Esophagus muscularis mucosa (tissue), 4 donors: ENCODE results near the gene TM6SF1. TPM values are rescaled to one million over a fixed set of nuclear protein-coding genes. Genes with fewer than 3 reads are reported as not detected.
"Not testable (repeated sequence)": the region's sequence is repeated elsewhere in the genome, so short reads cannot be mapped to it uniquely, and the experiment has no call there.

Experiments used
- DNase-seq: peaks from one replicate; pipeline ENCODE4 v3.0.0-alpha.2; 2017; ENCODE audit errors: extremely low spot score
- H3K27ac ChIP-seq, 4 donors: fragments of 200-600 bp; sonication (generic); replicated peaks in 1 of 4; 1 replicate in 3 of 4; 2 replicates in 1 of 4; pipeline ENCODE4 v1.5.1; 2016 to 2019; ENCODE audit warnings: mild to moderate bottlenecking in 1 of 4
- H3K27me3 ChIP-seq, 4 donors: fragments of 200-600 bp; sonication (generic); one replicate each; pipeline versions ENCODE4 v1.5.1 to v1.6.0; 2016 to 2019
- H3K36me3 ChIP-seq, 4 donors: fragments of 200-600 bp; sonication (generic); one replicate each; pipeline ENCODE4 v1.5.1; 2016 to 2019
- H3K4me1 ChIP-seq, 4 donors: fragments of 200-600 bp; sonication (generic); one replicate each; pipeline ENCODE4 v1.5.1; 2016 to 2019
- H3K4me3 ChIP-seq, 4 donors: fragments of 200-600 bp; sonication (generic); 1 replicate in 2 of 4; 2 replicates in 2 of 4; pipeline ENCODE4 v1.5.1; 2016 to 2019; ENCODE audit warnings: mild to moderate bottlenecking in 4 of 4, moderate library complexity in 1 of 4
- H3K9me3 ChIP-seq, 4 donors: fragments of 200-600 bp; sonication (generic); 1 replicate in 3 of 4; 2 replicates in 1 of 4; pipeline ENCODE4 v1.5.1; 2016 to 2019
- CTCF ChIP-seq, 3 experiments: fragments of 200-600 bp in 2 of 3; fragments of 450-650 bp in 1 of 3; sonication (generic) in 2 of 3; IDR thresholded peaks; one replicate each; pipeline ENCODE4 v1.5.1; 2017 to 2019; ENCODE audit warnings: antibody characterized with exemption in 3 of 3, mild to moderate bottlenecking in 2 of 3, moderate library complexity in 1 of 3
- EP300 ChIP-seq: sonication (generic); formaldehyde crosslinking; IDR thresholded peaks from one replicate; pipeline ENCODE4 v1.6.1; 2017; ENCODE audit warnings: antibody characterized with exemption
- POLR2A ChIP-seq: fragments of 450-650 bp; IDR thresholded peaks from one replicate; pipeline ENCODE4 v1.6.1; 2017; ENCODE audit warnings: antibody characterized with exemption, moderate library complexity, mild to moderate bottlenecking, low read depth
- POLR2AphosphoS5 ChIP-seq, 2 donors: sonication (generic); formaldehyde crosslinking; IDR thresholded peaks; one replicate each; pipeline ENCODE4 v1.6.1; 2017; ENCODE audit warnings: antibody characterized with exemption in 2 of 2
- WGBS: methylation state at CpG from one replicate; pipeline ENCODE4 v1.1.5; 2018; 5-methylcytosine and 5-hydroxymethylcytosine counted together
- intact Hi-C: fragments of 100-400 bp; cut with DNase I; formaldehyde crosslinking; loops from one replicate; pipeline ENCODE4 v1.15.1; 2023
- total RNA-seq, 4 donors: library from RNA; depleted of rRNA; stranded (reverse); fragments of >200 nt; gene quantifications; one replicate each; pipeline versions ENCODE4 v1.1.0 to v1.2.1, GENCODE V29; 2016

Gene TM6SF1
- total RNA-seq, 4 donors from 2014 or later, result 5.8 to 7.8 (median 6.6) TPM

GRCh38 chr15:83078712-83079111 lies 28.7 kb upstream of the TM6SF1 start:
- WGBS, result 78% methylated on average over 7 of the region's 7 CpGs
- Histone ChIP-seq H3K27me3 (peaks cover 0 to 22% (median 0%) of the 10 kb centered on the region in 4 donors), H3K4me3 (no peak overlapping the region), H3K4me1 (no peaks in the 10 kb centered on the region), H3K27ac (no peak overlapping the region), H3K9me3 (peaks cover 0 to 2% (median under 1%) of the 10 kb centered on the region in 4 donors), H3K36me3 (no peaks in the 10 kb centered on the region)
- TF ChIP-seq CTCF (IDR thresholded peaks at IDR 0.05), result no peak
- TF ChIP-seq EP300, result no peak
- TF ChIP-seq POLR2A, result no peak
- TF ChIP-seq POLR2AphosphoS5 (IDR thresholded peaks at IDR 0.05), result no peak
- intact Hi-C loops, result no loop called here
- no peak for DNase-seq

GRCh38 chr15:83081256-83082014 lies 26.0 kb upstream of the TM6SF1 start:
- Histone ChIP-seq H3K4me1 (no peaks in the 10 kb centered on the region), H3K4me3 (no peak overlapping the region), H3K27me3 (peaks cover 0 to 22% (median 0%) of the 10 kb centered on the region in 4 donors), H3K9me3 (no peaks in the 10 kb centered on the region), H3K36me3 (no peaks in the 10 kb centered on the region), H3K27ac (no peak overlapping the region)
- intact Hi-C loops, result loop anchor here (10.0 kb wide), 1 partner anchor 63 kb away; no protein-coding TSS in a partner anchor
- TF ChIP-seq POLR2AphosphoS5 (IDR thresholded peaks at IDR 0.05) (no peak), EP300 (no peak), POLR2A (no peak), CTCF (IDR thresholded peaks at IDR 0.05) (no peak)
- DNase-seq, result no peak
- WGBS, result 75% methylated on average over 5 of the region's 5 CpGs

- no peak overlapping the region for H3K27ac ChIP-seq
- no peak for TF ChIP-seq EP300
- TF ChIP-seq POLR2AphosphoS5 (IDR thresholded peaks at IDR 0.05), result no peak
- TF ChIP-seq POLR2A, result no peak
- no peak for TF ChIP-seq CTCF (IDR thresholded peaks at IDR 0.05)
- H3K36me3 ChIP-seq, result no peaks in the 10 kb centered on the region
- DNase-seq, result no peak
- no peak overlapping the region for H3K4me3 ChIP-seq
- no peaks in the 10 kb centered on the region for H3K4me1 ChIP-seq
- 75% methylated on average over 4 of the region's 5 CpGs for WGBS
- intact Hi-C loops, result loop anchor here (10.0 kb wide), 1 partner anchor 62 kb away; no protein-coding TSS in a partner anchor
- no peaks in the 10 kb centered on the region for H3K9me3 ChIP-seq
- H3K27me3 ChIP-seq, result peaks cover 0 to 22% (median 0%) of the 10 kb centered on the region in 4 donors
Measured at GRCh38 chr15:83082730-83083386, 24.6 kb upstream of the TM6SF1 start.

GRCh38 chr15:83085461-83085860 lies 22.0 kb upstream of the TM6SF1 start:
- H3K27me3 ChIP-seq, H3K4me3 ChIP-seq, H3K36me3 ChIP-seq, H3K9me3 ChIP-seq, DNase-seq, H3K4me1 ChIP-seq, H3K27ac ChIP-seq: not testable (repeated sequence)
- intact Hi-C loops, result loop anchor here (10.0 kb wide), 1 partner anchor 59 kb away; no protein-coding TSS in a partner anchor
- 84% methylated on average over 3 of the region's 3 CpGs for WGBS

- WGBS, result 93% methylated on average over 8 of the region's 8 CpGs
- not testable (repeated sequence) for H3K4me1 ChIP-seq, H3K36me3 ChIP-seq, H3K4me3 ChIP-seq, H3K9me3 ChIP-seq, H3K27ac ChIP-seq, H3K27me3 ChIP-seq, DNase-seq
- intact Hi-C loops, result loop anchor here (10.0 kb wide), 1 partner anchor 59 kb away; no protein-coding TSS in a partner anchor
Measured at GRCh38 chr15:83085864-83086552, 21.4 kb upstream of the TM6SF1 start.
